ENCODE results near the gene EYS.

DNA sequence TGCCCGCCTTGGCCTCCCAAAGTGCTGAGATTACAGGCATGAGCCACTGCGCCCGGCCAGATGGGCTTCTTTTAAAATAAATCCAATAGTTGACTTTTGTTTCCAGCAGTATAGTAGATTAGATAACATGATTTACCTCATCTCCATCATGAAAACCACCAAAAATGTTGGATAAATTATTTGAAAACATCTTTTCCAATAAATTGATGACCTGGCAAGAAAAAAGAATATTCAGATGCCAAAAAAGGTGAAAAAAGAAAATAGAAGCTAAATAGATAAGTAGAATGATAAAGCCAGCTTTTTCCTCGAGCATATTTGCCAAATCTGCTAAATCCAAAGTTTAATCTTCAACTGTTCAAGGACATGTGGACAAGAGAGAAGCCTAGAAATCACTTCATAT is 1962.2 kb downstream of the EYS start:
- TF ChIP-seq, protein P1, sequence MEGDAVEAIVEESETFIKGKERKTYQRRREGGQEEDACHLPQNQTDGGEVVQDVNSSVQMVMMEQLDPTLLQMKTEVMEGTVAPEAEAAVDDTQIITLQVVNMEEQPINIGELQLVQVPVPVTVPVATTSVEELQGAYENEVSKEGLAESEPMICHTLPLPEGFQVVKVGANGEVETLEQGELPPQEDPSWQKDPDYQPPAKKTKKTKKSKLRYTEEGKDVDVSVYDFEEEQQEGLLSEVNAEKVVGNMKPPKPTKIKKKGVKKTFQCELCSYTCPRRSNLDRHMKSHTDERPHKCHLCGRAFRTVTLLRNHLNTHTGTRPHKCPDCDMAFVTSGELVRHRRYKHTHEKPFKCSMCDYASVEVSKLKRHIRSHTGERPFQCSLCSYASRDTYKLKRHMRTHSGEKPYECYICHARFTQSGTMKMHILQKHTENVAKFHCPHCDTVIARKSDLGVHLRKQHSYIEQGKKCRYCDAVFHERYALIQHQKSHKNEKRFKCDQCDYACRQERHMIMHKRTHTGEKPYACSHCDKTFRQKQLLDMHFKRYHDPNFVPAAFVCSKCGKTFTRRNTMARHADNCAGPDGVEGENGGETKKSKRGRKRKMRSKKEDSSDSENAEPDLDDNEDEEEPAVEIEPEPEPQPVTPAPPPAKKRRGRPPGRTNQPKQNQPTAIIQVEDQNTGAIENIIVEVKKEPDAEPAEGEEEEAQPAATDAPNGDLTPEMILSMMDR (IDR thresholded peaks at IDR 0.05; ENCODE audit: low read length) = no peak
- TF ChIP-seq EZH2 (optimal IDR thresholded peaks at IDR 0.05; ENCODE audit: low read depth, low read length) (no peak), EZH2phosphoT487 (IDR thresholded peaks at IDR 0.05; ENCODE audit: low read length) (no peak)

All from MM.1S (cell line).